GM12878 (cell line): ENCODE results near the gene HTRA2. TPM values are rescaled to one million over a fixed set of nuclear protein-coding genes. Genes with fewer than 3 reads are reported as not detected.

Source experiments
- ATAC-seq: fragments of 200-7000 bp; cut with Tn5 transposase; 3 replicates; pipeline ENCODE4 v1.9.1; 2020; ENCODE audit warnings: mild to moderate bottlenecking, moderate library complexity
- BruUV-seq: library from RNA; stranded (reverse); fragments of 400-500 nt; replicated peaks from 2 replicates; lab custom pipeline; 2021; lab: Mats Ljungman, UMichigan
- CTCF ChIA-PET: fragments of 300-600 bp; sonication (Branson Sonifier 250); formaldehyde crosslinking; extraction: SDS; loops from one replicate; lab custom pipeline; 2021; ENCODE audit warnings: inconsistent platforms; lab: Yijun Ruan, JAX
- POLR2A ChIA-PET: fragments of 350-600 bp; formaldehyde crosslinking; extraction: SDS; loops from one replicate; lab custom pipeline; 2021; ENCODE audit warnings: inconsistent platforms; lab: Charles Lee
- RAD21 ChIA-PET: fragments of 300-600 bp; sonication (Branson Sonifier 250); formaldehyde crosslinking; loops from one replicate; lab custom pipeline; 2023; ENCODE audit warnings: antibody characterized with exemption; ENCODE audit not compliant: unreplicated experiment; lab: Charles Lee
- SMC1A ChIA-PET: fragments of 300-600 bp; sonication (Branson Sonifier 250); formaldehyde crosslinking; loops from one replicate; lab custom pipeline; 2023; ENCODE audit not compliant: unreplicated experiment, uncharacterized antibody; lab: Charles Lee
- DNase-seq: peaks from one replicate; pipeline ENCODE4 v3.0.0-alpha.2; 2011; ENCODE audit warnings: low read depth, low spot score
- FAIRE-seq: peaks from 3 replicates; lab custom pipeline; 2011; peaks lifted over from hg19 to GRCh38; lab: Jason Lieb, UNC
- H2AFZ ChIP-seq: 2 replicates; pipeline ENCODE4 v1.6.0; 2011; ENCODE audit warnings: low read depth, low read length, control low read depth; ENCODE audit not compliant: control insufficient read depth
- H3K27ac ChIP-seq: 2 replicates; pipeline ENCODE4 v1.5.1; 2011; ENCODE audit warnings: control low read depth; ENCODE audit not compliant: control insufficient read depth, insufficient read depth
- H3K27me3 ChIP-seq, 2 experiments: replicated peaks in 1 of 2; 2 replicates each; pipeline versions ENCODE4 v1.6.0 to v1.6.1; 2011; ENCODE audit warnings: low read length in 1 of 2; ENCODE audit not compliant: control insufficient read depth in 2 of 2, insufficient read depth in 2 of 2
- H3K36me3 ChIP-seq, 2 experiments: 2 replicates each; pipeline ENCODE4 v1.5.1; 2011; ENCODE audit warnings: low read length in 1 of 2; ENCODE audit not compliant: control insufficient read depth in 2 of 2, insufficient read depth in 2 of 2
- H3K4me1 ChIP-seq: 2 replicates; pipeline ENCODE4 v1.6.1; 2011; ENCODE audit warnings: mild to moderate bottlenecking, low read length, moderate library complexity, mixed read lengths; ENCODE audit not compliant: control insufficient read depth, insufficient read depth
- H3K4me2 ChIP-seq: 2 replicates; pipeline ENCODE4 v1.6.0; 2011; ENCODE audit warnings: control low read depth; ENCODE audit not compliant: control insufficient read depth, insufficient read depth
- H3K4me3 ChIP-seq: fragments of 200-600 bp; sonication (generic); 2 replicates; pipeline ENCODE4 v1.5.1; 2016
- H3K79me2 ChIP-seq: 2 replicates; pipeline ENCODE4 v1.6.0; 2011; ENCODE audit warnings: low read length; ENCODE audit not compliant: control insufficient read depth, insufficient read depth
- H3K9ac ChIP-seq: 2 replicates; pipeline ENCODE4 v1.8.0; 2011; ENCODE audit warnings: low read length, control low read depth, mixed read lengths; ENCODE audit not compliant: control insufficient read depth, insufficient read depth
- H3K9me3 ChIP-seq: replicated peaks from 3 replicates; pipeline ENCODE4 v1.5.1; 2011; ENCODE audit warnings: mild to moderate bottlenecking, low read length; ENCODE audit not compliant: control insufficient read depth, insufficient read depth
- H4K20me1 ChIP-seq: 2 replicates; pipeline ENCODE4 v1.6.0; 2011; ENCODE audit not compliant: control insufficient read depth, insufficient read depth
- DPF2 ChIP-seq: fragments of 450-650 bp; IDR thresholded peaks from 2 replicates; pipeline ENCODE4 v1.6.1; 2017; ENCODE audit warnings: mild to moderate bottlenecking
- MTA3 ChIP-seq: IDR thresholded peaks from 2 replicates; pipeline ENCODE4 v1.6.1; 2012; ENCODE audit warnings: low read length, inconsistent platforms, borderline replicate concordance
- RUNX3 ChIP-seq: IDR thresholded peaks from 2 replicates; pipeline ENCODE4 v1.6.1; 2012; ENCODE audit warnings: low read length, inconsistent platforms
- SUZ12 ChIP-seq: fragments of 200-600 bp; sonication (generic); IDR thresholded peaks from one replicate; pipeline ENCODE4 v1.6.1; 2018; ENCODE audit warnings: antibody characterized with exemption, mild to moderate bottlenecking; ENCODE audit not compliant: unreplicated experiment
- WGBS: methylation state at CpG from one replicate; pipeline ENCODE4 v1.1.6; 2016; ENCODE audit warnings: low lambda C conversion rate; ENCODE audit not compliant: insufficient replicate concordance, insufficient coverage; ENCODE audit errors: missing lambda C conversion rate; 5-methylcytosine and 5-hydroxymethylcytosine counted together
- in situ Hi-C: fragments of 300-500 bp; cut with MboI; formaldehyde crosslinking; loops from 9 replicates; pipeline ENCODE4 v1.14.3; 2018; ENCODE audit warnings: mixed read lengths
- intact Hi-C: fragments of 100-400 bp; cut with micrococcal nuclease; formaldehyde crosslinking; loops from one replicate; pipeline ENCODE4 v1.14.2; 2022; ENCODE audit not compliant: unreplicated experiment
- polyA plus RNA-seq, 11 experiments: library from polyadenylated mRNA; depleted of rRNA in 4 of 11; unstranded in 6 of 11; stranded (reverse) in 5 of 11; fragments of >200 nt; fragmentation: Nextera tagmentation in 4 of 11; fragmentation: Illumina TruSeq in 1 of 11; extraction: Ambion mirVana in 4 of 11; extraction: Trizol in 1 of 11; gene quantifications; 1 replicate in 1 of 11; 2 replicates in 10 of 11; pipeline versions ENCODE4 v1.2.1 to v1.2.3, GENCODE V29; 2011 to 2016; ENCODE audit warnings: inconsistent platforms in 2 of 11, missing spikeins in 2 of 11, low read depth in 1 of 11
- total RNA-seq, 4 experiments: library from RNA; depleted of rRNA in 3 of 4; stranded (reverse); fragments of >200 nt in 3 of 4; fragmentation: Illumina TruSeq in 1 of 4; extraction: Trizol in 1 of 4; gene quantifications; 2 replicates each; pipeline versions ENCODE4 v1.2.1 to v1.2.3, GENCODE V29; 2013 to 2021
- TF ChIP-seq, protein P1 (sequence below): IDR thresholded peaks from 2 replicates; pipeline ENCODE4 v1.6.1; 2011; ENCODE audit warnings: borderline replicate concordance, low read depth, mild to moderate bottlenecking, moderate library complexity, mixed read lengths, low read length; ENCODE audit not compliant: insufficient read depth; ENCODE audit errors: extremely low read length
- TF ChIP-seq, protein P2 (sequence below): fragments of 150-350 bp; IDR thresholded peaks from 2 replicates; pipeline ENCODE4 v1.6.1; 2016; ENCODE audit warnings: low read depth, low read length

The HTRA2 gene
- total and polyA plus RNA-seq, 10 of the 15 experiments (the other 5 are each of a cell fraction or from before 2014, with no cell fraction given), result 42.3 to 73.9 (median 54.6) TPM

DNA sequence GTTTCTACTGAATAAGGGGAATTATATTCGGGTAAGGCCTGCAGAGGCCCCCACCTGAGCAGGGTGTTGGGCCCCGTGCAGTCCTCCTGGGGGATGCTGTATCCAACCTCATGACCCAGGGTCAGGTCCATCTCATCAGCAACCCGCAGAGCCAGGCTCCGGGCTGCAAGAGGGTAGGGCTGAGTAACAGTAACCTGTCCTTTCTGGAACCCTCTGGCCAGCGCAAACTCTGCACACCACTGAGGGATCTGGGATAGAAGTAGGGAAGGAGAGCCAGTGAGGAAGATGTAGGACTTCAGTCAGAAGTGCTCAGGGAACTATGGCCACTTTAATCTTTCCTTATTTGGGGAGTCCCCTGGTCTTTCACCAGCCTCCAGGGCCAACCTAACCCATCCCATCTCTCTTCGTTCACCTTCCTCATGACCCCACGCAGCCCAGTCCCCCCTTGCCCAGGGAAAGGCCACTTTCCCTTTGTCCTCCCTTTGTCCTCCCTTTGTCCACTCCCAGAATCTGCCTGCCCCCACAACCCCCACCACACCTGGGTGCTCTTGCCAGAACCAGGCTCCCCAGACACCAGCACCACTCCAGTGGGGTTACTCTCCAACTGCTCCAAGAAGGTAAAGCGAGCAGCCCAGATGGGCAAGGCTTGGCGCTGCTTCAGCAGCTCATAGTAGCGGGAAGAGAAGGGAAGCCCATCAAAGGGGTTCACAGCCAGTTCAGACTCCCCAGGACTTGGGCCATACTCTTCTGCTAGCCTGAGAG lies 4.6 kb upstream of the HTRA2 start:
- Histone ChIP-seq H3K4me1 (peaks cover 21% of the 10 kb centered on the region), H3K27me3 (no peaks in the 10 kb centered on the region), H3K79me2 (peaks cover 30% of the 10 kb centered on the region), H3K4me3 (no peak overlapping the region), H2AFZ (no peak overlapping the region), H3K27ac (no peak overlapping the region), H3K9me3 (no peaks in the 10 kb centered on the region), H3K9ac (no peak overlapping the region), H3K36me3 (peaks cover 12 to 17% of the 10 kb centered on the region in 2 experiments), H3K4me2 (no peak overlapping the region), H4K20me1 (no peaks in the 10 kb centered on the region)
- intact Hi-C loops, result no loop called here
- no peak for FAIRE-seq
- no TSS peak for BruUV-seq
- ChIA-PET CTCF (interaction anchor here (9.6 to 10.4 kb wide), 3 partner anchors 20 to 62 kb away, joined by 96 to 226 read pairs (median 135); partner anchors contain the start of gene PCGF1), RAD21 (interaction anchor here (1.5 to 7.5 kb wide), 2 partner anchors 43 to 61 kb away, joined by 7 to 158 read pairs; partner anchors contain the start of genes CCDC142 and TTC31), POLR2A (interaction anchor here (1.0 to 2.6 kb wide), 4 partner anchors 17 to 61 kb away, joined by 4 to 10 read pairs (median 4); partner anchors contain the start of gene PCGF1), SMC1A (interaction anchor here (0.9 to 9.9 kb wide), 4 partner anchors 17 to 61 kb away, joined by 3 to 208 read pairs (median 28); partner anchors contain the start of gene PCGF1)
- no peak for ATAC-seq
- in situ Hi-C loops, result no loop called here
- DNase-seq, result no peak
- TF ChIP-seq SUZ12, result no peak
- no peak for TF ChIP-seq DPF2
- no peak for TF ChIP-seq MTA3
- TF ChIP-seq, protein P1, sequence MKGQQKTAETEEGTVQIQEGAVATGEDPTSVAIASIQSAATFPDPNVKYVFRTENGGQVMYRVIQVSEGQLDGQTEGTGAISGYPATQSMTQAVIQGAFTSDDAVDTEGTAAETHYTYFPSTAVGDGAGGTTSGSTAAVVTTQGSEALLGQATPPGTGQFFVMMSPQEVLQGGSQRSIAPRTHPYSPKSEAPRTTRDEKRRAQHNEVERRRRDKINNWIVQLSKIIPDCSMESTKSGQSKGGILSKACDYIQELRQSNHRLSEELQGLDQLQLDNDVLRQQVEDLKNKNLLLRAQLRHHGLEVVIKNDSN, result no peak
- TF ChIP-seq, protein P2, sequence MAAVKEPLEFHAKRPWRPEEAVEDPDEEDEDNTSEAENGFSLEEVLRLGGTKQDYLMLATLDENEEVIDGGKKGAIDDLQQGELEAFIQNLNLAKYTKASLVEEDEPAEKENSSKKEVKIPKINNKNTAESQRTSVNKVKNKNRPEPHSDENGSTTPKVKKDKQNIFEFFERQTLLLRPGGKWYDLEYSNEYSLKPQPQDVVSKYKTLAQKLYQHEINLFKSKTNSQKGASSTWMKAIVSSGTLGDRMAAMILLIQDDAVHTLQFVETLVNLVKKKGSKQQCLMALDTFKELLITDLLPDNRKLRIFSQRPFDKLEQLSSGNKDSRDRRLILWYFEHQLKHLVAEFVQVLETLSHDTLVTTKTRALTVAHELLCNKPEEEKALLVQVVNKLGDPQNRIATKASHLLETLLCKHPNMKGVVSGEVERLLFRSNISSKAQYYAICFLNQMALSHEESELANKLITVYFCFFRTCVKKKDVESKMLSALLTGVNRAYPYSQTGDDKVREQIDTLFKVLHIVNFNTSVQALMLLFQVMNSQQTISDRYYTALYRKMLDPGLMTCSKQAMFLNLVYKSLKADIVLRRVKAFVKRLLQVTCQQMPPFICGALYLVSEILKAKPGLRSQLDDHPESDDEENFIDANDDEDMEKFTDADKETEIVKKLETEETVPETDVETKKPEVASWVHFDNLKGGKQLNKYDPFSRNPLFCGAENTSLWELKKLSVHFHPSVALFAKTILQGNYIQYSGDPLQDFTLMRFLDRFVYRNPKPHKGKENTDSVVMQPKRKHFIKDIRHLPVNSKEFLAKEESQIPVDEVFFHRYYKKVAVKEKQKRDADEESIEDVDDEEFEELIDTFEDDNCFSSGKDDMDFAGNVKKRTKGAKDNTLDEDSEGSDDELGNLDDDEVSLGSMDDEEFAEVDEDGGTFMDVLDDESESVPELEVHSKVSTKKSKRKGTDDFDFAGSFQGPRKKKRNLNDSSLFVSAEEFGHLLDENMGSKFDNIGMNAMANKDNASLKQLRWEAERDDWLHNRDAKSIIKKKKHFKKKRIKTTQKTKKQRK, result no peak
- no peak for TF ChIP-seq RUNX3
- WGBS, result 86% methylated on average over 10 of the region's 10 CpGs
